CMK (cell line): ENCODE results near the gene PALD1.

Experiments
- DNase-seq: peaks from one replicate; pipeline ENCODE4 v3.0.0-alpha.2; 2010; ENCODE audit warnings: low read depth

Gene PALD1

DNA sequence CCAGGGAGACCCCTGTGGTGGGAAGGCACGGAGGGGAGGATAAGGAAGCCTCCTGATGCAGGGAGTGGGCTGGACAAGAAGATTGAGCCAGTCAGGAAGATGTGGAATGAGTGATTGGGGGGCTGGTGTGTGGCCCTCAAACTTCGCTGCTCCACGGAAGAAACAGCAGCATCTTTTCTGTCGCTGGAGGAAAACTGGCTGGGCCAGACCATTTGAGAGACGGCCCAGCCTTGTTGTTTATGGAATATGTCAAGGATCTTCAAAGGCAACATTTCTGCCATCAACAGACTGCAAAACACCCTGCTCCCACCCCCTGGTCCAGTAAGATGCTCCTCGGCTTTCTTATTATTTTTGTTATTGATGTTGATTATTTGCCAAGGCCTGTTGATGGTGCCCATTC lies 29.4 kb downstream of the PALD1 start:
- DNase-seq: no peak

DNA sequence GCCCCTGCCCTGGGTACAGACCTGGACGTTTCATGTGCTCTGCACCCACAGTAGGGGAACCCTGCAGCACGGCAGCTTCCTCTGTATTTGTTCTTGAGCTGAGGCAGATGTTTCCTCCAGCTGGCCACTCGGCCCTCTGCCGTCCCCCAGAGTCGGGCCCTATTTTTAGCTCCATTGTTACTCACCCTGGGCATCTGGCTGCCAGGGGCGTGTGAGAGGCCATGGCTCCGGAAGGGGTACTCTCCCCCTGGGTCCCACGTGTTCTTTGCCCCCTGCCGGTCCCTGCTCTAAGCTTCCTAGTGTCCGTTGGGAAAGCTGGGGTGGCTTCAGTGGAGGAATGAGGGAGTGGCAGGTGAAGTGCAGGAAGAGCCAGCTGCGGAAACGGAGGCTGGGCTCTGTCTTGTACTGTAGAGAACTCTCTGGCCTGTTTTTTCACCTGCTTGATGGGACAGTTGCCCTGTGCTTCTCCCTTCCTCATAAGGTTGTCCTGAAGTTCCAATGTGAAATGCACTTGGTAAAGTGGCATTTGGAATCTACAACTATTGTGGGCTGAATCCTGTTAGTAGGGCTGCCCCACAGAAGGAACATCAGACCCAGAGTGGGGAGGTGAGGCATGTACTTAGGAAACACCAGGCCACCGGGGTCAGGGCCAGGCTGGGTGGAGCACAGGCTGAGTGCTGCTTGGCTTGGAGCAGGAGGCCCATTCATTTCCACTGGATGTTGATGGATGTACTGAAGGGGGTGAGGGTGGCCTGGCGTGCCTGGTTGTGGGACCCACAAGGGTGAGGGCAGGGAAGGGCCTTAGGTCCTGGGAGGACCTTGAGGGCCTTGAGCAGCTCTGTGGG lies 30.6 kb downstream of the PALD1 start:
- DNase-seq: no peak

DNA sequence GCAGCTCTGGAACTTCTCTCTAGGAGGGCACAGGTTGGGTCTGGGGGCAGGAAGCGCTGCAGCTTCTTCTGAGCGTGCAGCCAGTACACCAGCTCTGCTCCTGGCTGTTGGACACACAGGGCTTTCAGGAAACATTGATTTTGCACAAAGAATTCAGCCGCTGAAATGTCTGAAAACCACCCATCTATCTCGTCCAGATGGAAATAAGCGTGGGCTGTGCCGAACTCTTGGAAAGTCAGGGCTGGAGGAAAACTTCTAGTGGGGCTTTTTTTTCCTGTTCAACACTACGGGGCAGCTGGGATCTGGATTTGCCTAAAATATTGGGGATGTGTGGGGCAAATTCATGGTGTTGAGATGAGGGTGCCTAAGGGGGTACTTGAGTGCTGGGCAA lies 31.2 kb downstream of the PALD1 start:
- DNase-seq: no peak

DNA sequence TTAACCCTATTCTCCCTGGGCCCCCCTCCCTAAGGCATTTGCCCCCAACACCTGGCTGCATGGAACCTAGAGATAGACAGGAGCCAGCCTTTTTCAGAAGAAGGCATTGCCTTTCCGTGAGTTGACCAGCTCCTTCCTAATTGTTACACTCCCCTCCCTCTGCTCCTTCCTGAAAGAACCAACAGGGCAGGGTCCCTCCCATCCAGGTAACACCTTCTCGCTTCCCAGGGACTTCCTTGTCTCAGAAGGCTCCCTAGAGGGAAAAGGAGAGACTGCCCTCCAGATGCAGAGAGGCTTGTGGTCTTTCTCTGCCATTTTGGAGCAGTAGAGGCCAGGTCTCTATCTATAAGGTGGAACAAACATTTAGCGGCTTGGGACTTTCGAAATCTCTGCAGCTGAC lies 31.9 kb downstream of the PALD1 start:
- no peak for DNase-seq

DNA sequence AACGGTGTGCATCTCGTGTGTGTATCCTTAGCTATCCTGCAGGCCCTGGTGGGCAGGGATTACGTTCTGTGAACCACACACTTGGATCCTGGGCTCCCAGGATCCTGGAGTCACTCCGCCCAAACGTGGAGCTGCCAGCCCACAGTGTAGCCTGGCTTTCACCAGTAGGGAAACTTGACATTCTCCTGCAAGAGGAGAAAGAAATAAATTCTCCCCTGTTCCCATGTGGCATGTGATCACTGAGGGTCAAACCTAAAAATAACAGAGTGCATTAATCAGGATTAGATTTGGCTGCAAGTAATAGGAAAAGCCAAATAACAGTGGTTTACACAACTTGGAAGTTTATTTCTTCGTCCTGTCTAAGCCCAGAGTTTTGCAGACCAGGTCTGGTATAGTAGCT lies 32.3 kb downstream of the PALD1 start:
- DNase-seq: no peak

DNA sequence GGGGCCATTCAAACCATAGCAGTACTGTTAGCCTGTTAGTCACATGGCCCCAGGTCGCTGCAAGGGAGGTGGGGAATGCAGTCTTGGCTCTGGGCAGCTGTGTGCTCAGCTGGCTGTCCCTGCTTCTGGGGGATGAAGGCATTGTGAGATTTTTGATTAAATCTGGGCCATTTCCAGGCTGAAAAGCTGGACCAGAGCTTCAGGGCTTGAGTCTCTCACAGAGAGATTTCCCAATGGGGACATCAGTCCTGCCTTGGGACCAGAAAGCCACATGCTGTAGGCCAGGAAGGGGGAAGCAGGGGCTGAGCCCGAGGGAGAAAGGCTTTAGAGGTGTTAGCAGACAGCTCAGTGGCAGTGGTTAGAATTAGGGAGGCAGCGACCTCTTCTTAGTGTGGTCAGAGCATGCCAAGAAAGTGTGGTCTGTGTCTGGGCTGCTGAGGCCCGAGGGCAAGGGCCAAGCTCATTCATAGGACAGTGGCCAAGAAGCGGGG lies 33.6 kb downstream of the PALD1 start:
- no peak for DNase-seq

DNA sequence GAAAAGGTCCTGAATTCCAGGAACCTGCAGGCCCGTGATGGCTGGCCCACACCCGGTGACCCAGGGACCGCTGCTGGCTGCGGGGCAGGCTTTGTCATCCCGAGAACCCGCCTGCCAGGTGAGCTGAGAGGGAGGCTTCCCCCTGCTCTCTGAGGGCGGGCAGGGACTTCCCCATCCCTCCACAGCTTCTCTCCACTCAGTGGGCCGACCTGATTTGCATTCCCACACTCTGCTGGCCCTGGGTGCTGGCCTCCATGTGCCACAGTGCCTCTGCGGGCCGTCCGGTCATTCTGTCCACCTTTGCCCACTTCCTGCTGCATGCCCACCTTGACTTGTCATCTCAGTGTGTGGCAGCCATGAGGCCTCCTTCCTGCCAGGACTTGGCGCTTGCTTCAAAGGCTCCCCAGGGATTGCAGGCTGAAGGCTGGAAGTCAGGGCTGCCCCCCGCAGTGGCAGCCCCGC lies 35.3 kb downstream of the PALD1 start:
- no peak for DNase-seq

DNA sequence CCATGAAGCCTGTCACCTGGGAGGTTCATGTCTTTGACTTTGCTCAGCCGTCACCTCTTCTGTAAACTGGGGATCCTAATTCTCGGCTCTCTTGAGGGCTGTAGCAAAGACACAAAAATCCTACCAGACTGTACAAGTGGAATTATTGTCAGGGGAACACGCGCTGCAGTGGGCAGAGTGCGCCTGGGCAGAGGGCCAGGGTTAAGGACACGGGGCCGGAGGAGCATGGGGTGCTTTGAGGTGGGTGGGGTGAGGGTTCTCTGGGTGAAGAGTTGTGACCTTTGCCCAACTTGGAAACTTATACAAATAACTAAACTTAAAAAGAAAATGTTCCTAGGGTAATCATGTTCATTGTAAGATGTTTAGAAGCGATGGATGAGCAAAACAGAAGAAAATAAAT lies 36.0 kb downstream of the PALD1 start:
- DNase-seq: no peak

DNA sequence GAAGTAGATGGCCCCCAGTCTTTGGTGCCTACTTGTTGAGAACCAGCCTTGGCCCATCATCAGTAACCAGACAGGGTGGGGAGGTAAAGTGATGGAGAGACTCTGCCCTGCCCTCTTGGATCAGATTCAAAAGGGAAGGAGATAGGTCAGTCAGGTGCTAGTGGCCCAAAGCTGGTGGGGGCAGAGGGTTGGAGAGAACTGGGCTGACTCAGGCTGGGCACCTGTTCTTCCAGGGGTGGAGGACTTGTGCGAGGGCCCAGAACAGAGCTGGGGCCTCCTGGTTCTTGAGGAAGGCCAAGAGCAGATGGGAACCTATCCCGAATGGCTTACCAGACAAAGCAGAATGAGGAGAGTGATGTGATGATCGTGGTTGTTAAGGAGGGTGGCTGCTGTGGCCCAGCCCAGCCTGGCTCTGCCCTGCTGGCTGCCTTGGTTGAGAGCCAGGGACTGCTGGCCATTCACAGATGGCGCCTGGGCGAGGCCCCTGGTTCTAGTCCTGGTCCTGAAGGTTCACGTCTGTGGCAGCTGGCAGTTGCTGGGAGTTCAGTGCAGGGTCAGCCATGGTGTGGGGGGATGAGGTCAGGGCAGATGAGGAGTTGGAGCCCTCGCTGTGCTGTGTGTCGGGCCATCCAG lies 36.6 kb downstream of the PALD1 start:
- no peak for DNase-seq

DNA sequence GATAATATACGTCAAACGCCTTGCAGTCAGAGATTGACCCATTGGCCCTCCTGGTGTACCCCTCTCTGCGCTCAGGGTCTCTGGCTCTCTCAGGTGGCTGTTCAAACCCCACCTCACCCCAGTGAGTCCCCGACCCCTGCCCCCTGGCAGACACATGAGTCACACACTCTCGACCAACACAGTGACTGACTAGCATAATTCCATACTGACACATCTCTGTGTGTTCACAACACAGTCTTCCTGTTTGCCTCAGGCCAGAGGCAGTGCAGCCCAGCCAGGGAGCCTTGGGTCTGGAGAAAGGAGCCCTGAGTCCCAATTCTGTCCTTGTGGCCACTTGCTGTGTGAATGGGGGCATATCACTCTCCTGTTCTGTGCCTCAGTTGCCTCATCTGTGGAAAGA lies 40.1 kb downstream of the PALD1 start:
- DNase-seq: no peak

DNA sequence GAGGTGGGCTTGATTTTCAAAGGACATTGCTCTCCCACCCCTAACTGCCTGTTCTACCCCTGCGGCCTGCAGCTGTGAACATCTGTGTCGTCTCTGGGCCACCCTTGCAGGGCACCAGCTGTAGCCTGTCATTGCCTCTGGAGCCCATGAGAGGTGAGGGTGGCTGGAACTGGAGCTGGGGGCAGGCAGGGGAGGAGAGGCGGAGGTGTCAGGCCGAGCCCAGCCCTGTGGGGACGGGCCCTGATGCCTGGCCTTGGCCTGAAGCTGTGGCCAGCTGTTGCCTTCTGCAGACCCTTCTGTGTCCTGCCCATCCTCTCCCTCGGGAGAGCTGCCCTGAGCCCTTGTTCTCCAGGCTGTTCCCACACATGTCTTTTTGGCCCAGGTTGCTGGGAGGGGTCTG lies 44.5 kb downstream of the PALD1 start:
- no peak for DNase-seq

DNA sequence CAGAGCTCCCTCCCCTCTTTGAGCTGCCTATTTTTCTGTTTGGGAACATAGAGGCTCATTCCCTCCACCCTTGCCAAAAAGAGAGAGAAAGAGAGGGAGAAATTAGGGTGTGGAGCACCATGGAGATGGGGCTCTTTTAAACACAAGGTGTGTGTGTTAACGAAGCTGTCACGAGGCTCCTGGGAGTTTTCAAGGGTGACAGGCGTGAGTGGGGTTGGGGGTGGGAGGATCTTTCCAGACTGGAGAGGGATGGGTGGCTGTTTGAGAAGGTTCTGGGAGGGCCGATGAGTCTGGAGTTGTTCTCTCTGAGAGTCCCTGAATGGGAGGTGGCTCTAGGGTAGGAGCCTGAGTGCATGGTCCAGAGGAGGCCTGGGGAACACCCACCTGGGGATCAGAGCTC lies 45.0 kb downstream of the PALD1 start:
- no peak for DNase-seq

DNA sequence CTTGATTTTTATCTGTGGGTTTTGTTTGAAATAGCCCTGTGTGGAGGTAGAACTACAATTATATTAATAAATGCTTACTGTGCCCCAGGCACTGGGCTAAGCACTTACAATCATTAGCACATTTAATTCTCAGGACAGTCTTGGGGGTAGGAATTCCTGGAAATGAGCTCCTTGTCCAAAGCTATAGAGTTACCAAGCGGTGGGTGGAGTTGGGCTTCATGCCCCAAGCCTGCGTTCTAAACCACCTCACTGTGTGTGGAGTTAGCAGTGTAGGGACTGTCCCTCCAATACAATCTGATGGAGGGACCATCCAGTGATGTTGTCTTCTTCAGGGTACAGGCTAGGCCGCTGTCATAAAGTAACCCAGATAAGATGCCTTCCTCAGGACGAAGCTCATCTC lies 49.7 kb downstream of the PALD1 start:
- DNase-seq: no peak

DNA sequence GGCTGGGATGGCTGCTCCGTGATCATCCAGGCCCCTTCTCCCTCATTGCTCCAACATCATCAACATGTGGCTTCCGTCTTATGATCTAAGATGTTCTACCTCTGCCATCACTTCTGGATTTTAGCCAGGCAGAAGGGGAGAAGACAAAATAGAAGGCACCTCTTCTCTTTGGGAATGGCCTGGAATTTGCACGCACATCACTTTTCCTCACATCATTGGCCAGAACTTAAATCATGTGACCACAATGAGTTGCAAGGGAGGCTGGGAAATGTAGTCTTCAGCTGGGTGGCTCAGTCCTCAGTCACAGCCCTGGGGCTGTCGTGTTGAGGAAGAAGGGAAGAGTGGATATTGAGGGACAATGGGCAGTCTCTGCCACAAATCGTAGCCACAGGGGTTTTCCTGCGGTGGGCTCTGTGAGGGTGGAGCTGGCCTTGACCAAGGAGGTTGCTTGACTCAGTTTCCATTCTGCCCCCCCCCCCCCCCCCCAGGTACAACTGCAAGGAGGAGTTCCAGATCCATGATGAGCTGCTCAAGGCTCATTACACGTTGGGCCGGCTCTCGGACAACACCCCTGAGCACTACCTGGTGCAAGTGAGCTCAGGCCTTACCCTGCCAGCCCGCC lies 50.3 kb downstream of the PALD1 start:
- DNase-seq: no peak

DNA sequence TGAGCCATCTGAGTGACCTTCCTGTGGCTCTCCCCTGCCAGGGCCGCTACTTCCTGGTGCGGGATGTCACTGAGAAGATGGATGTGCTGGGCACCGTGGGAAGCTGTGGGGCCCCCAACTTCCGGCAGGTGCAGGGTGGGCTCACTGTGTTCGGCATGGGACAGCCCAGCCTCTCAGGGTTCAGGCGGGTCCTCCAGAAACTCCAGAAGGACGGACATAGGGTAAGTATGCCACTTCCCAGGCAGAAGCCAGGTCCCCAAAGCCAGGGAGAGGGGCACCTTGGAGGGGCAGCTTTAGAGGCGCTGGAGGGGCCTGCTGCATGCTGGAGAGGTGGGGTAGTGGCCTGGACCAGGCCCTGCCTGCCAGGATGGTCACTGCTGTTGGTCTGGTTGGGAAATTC lies 51.3 kb downstream of the PALD1 start:
- DNase-seq: no peak

DNA sequence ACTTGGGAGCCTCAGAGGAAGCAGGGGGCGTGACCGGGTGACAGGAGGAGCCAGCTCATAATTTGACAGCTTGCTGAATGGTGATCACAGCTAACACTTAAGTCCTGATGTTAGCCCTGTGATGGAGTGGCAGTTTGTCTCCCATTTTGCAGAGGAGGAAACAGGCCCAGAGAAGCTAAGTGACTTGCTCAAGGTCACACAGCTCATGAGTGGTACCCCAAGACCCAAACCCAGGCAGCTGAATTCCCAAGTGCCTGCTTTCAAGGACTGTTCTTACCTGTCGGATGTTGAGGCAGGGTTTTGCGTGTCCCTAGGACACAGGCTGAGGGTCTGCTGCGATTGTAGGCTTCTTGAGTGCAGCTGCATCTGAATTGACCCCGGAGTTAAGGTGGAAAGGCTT lies 51.7 kb downstream of the PALD1 start:
- no peak for DNase-seq

DNA sequence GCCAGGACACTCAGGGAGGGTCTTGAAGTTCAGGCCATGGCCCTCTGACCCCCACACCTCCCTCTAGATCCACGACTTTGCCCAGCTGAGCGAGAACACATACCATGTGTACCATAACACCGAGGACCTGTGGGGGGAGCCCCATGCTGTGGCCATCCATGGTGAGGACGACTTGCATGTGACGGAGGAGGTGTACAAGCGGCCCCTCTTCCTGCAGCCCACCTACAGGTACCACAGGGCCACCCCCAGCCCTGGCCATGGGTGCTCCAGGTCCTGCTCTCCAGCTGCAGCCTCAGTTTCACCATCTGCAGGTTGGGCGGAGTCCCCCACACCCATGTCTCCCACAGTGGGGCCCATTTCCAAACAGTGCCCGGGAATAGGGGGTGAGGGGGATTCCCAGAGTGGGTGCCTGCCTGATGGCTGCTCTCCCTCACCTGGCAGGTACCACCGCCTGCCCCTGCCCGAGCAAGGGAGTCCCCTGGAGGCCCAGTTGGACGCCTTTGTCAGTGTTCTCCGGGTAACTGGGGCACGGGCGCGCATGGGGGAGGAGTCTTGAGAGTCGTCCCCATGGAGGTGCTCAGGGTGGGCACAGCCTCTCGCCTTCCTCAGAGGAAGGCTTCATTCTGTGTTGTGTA lies 54.1 kb downstream of the PALD1 start:
- no peak for DNase-seq

DNA sequence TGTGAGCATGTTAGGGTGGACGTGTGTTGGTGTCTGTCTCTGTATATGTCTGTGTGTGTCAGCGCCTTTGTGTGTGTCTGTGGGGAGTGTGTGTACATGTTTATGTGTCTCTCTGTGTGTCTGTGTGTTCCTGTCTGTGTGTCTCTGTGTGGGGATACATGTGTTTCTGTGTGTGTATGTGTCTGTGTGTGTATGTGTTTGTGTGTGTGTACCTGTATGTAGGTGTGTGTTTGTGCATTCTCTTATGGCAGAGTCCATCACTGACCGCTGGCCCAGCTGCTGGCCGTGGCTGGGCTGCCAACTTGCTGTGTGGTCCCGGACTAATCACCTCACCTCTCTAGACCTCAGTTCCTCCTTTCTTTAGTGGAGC lies 54.6 kb downstream of the PALD1 start:
- DNase-seq: no peak

DNA sequence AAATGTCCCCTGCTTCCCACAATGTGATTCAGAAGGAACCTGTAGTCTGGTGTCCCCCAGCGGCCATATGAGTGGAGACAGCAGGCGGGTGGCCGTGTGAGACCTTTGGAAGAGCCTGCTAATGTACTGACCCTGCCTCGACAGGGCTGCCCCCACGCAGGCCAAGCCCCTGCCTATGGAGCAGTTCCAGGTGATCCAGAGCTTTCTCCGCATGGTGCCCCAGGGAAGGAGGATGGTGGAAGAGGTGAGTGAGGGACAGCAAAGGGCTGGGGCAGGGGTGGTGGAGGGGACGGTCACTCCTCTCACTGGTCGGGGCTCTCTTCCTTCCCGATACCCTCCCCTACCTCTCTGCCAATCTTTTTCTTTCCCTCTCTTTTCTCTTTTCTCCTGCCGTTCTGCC lies 55.7 kb downstream of the PALD1 start:
- DNase-seq: no peak

DNA sequence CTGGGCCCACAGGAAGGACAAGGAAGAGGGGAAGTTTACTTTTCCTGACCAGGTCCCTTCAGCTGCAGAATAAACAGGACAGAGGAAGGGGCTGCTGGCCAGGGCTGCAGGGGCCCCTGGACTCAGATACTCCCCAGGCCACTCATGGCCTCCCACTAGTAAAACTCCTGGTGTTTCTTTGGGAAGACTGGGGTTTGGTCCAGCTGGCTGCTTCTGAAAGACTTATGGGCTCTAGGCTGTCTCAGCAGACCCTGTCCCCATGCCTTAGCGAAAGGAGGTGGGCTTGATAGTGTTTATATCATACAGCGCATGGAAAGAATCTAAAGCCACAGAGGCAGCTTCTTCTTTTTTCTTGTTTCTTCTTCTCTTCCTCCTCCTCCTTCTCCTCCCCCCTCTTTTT lies 56.4 kb downstream of the PALD1 start:
- no peak for DNase-seq

DNA sequence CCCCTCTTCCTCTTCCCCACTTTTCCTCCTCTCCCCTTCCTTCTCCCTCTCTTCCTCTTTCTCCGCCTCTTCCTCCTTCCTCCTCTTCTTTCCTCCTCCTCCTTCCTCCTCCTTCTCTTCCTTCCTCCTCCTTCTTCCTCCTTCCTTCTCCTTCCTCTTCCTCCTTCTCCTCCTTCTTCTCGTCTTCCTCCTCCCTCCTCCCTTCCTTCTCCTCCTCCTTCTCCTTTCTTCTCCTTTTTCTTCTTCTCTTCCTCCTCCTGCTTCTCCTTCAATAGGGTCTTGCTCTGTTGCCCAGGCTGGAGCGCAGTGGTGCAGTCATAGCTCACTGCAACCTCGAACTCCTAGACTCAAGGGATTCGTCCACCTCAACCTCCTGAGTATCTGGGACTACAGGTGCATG lies 56.9 kb downstream of the PALD1 start:
- DNase-seq: no peak

DNA sequence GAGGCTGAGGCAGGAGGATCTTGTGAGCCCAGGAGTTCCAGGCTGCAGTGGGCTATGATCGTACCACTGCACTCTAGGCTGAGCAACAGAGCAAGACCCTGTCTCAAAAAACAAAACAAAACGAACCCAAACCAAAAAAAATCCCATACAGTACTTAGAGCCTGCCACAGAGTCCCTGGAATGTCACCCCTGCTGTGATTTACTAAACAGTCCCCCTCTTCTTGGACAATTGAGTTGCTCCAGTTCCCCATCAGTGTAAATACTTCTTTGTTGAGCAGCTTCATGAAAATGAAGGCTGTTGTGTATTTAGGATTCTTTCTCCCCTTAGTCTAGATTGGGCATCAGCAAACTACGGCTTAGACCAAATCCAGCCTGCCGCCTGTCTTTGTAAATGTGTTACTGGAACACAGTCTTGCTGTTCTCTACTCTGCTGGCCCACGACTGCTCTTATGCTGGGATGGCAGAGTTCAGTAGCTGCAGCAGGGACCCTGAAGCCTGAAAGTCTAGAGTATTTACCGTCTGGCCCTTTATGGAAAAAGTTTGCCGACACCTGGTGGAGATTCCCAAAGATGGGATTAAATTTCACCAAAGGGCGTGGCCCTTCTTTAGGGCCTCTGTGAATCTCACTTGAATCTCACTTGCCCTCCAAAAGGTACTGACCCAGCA lies 57.8 kb downstream of the PALD1 start:
- no peak for DNase-seq
